K562 (cell line): ENCODE measurements around the gene SLC34A3. TPM values are rescaled to one million over a fixed set of nuclear protein-coding genes. Genes with fewer than 3 reads are reported as not detected.
A peak's percentile ranks its signal among the peaks of the same experiment; 100 is the strongest.

Experiments
- BRD4 ChIP-seq: fragments of 200-600 bp; sonication (generic); IDR thresholded peaks from 2 replicates; pipeline ENCODE4 v1.6.1; 2017; ENCODE audit warnings: inconsistent platforms
- ERF ChIP-seq: fragments of 450-650 bp; formaldehyde crosslinking; IDR thresholded peaks from 2 replicates; pipeline ENCODE4 v1.4.0; 2020; ENCODE audit warnings: mild to moderate bottlenecking, mixed read lengths
- FOXA3 ChIP-seq, 2 experiments: fragments of 450-650 bp in 1 of 2; sonication (generic) in 1 of 2; formaldehyde crosslinking; IDR thresholded peaks in 1 of 2; conservative IDR thresholded peaks in 1 of 2; 2 replicates each; pipeline versions ENCODE4 v1.4.0 to v1.8.0; 2020 to 2022; ENCODE audit warnings: mild to moderate bottlenecking in 2 of 2, missing genetic modification reagents in 1 of 2
- KDM5B ChIP-seq: fragments of 200-600 bp; sonication (generic); IDR thresholded peaks from 2 replicates; pipeline ENCODE4 v1.6.1; 2012; ENCODE audit warnings: low read depth, mild to moderate bottlenecking, moderate library complexity, low read length, control low read depth, inconsistent platforms; ENCODE audit not compliant: insufficient replicate concordance
- LCOR ChIP-seq: sonication (generic); formaldehyde crosslinking; IDR thresholded peaks from 2 replicates; pipeline ENCODE4 v1.8.0; 2022; ENCODE audit warnings: mild to moderate bottlenecking, missing genetic modification reagents
- MYNN ChIP-seq, 2 experiments: sonication (generic); formaldehyde crosslinking in 1 of 2; IDR thresholded peaks; 2 replicates each; pipeline versions ENCODE4 v1.5.0 to v1.6.1; 2016 to 2020; ENCODE audit warnings: antibody characterized with exemption in 1 of 2, missing genetic modification reagents in 1 of 2
- RB1 ChIP-seq: fragments of 450-650 bp; IDR thresholded peaks from 2 replicates; pipeline ENCODE4 v1.6.1; 2017; ENCODE audit warnings: low read depth, mild to moderate bottlenecking
- SIRT6 ChIP-seq: IDR thresholded peaks from one replicate; pipeline ENCODE4 v1.6.1; 2012; ENCODE audit warnings: low read depth, mild to moderate bottlenecking, control low read depth, inconsistent platforms, low read length, moderate library complexity
- TCFL5 ChIP-seq: fragments of 250-450 bp; sonication (Bioruptor Pico); conservative IDR thresholded peaks from 2 replicates; pipeline ENCODE4 v1.6.1; 2021; ENCODE audit warnings: mild to moderate bottlenecking, moderate library complexity, matching md5 sums
- TEAD1 ChIP-seq, 2 experiments: fragments of 450-650 bp in 1 of 2; sonication (generic) in 1 of 2; formaldehyde crosslinking; IDR thresholded peaks; 2 replicates each; pipeline versions ENCODE4 v1.4.0 to v1.8.0; 2020 to 2022; ENCODE audit warnings: mild to moderate bottlenecking in 2 of 2, missing genetic modification reagents in 1 of 2
- ZBTB17 ChIP-seq: fragments of 450-650 bp; formaldehyde crosslinking; IDR thresholded peaks from 2 replicates; pipeline ENCODE4 v1.4.0; 2020; ENCODE audit warnings: mild to moderate bottlenecking
- ZFP1 ChIP-seq: fragments of 450-650 bp; formaldehyde crosslinking; IDR thresholded peaks from 2 replicates; pipeline ENCODE4 v1.4.0; 2020; ENCODE audit warnings: mild to moderate bottlenecking, mixed read lengths
- ZKSCAN1 ChIP-seq: fragments of 150-350 bp; IDR thresholded peaks from 2 replicates; pipeline ENCODE4 v1.6.1; 2016; ENCODE audit warnings: low read depth, low read length
- ZNF224 ChIP-seq: sonication (generic); formaldehyde crosslinking; IDR thresholded peaks from 2 replicates; pipeline ENCODE4 v1.8.0; 2022; ENCODE audit warnings: mild to moderate bottlenecking, missing genetic modification reagents
- ZNF274 ChIP-seq: IDR thresholded peaks from 2 replicates; pipeline ENCODE4 v1.6.1; 2011; ENCODE audit warnings: low read depth, mild to moderate bottlenecking, low read length, moderate library complexity, borderline replicate concordance
- ZNF445 ChIP-seq: fragments of 250-450 bp; sonication (Bioruptor Pico); IDR thresholded peaks from 2 replicates; pipeline ENCODE4 v1.4.0; 2020; ENCODE audit warnings: low read depth, mild to moderate bottlenecking, moderate library complexity
- ZNF561 ChIP-seq: fragments of 450-650 bp; formaldehyde crosslinking; conservative IDR thresholded peaks from 2 replicates; pipeline ENCODE4 v1.4.0; 2020; ENCODE audit warnings: mild to moderate bottlenecking, moderate library complexity
- polyA plus RNA-seq, 8 experiments: library from polyadenylated mRNA; depleted of rRNA in 4 of 8; stranded (reverse) in 5 of 8; unstranded in 3 of 8; fragments of >200 nt; fragmentation: Nextera tagmentation in 2 of 8; fragmentation: Illumina TruSeq in 1 of 8; extraction: Ambion mirVana in 2 of 8; extraction: Trizol in 1 of 8; gene quantifications; 2 replicates each; pipeline versions ENCODE4 v1.2.1 to v1.2.3, GENCODE V29; 2011 to 2014; ENCODE audit warnings: inconsistent platforms in 1 of 8, missing spikeins in 1 of 8
- total RNA-seq, 7 experiments: library from RNA; depleted of rRNA in 6 of 7; stranded (reverse); fragments of >200 nt in 6 of 7; fragmentation: Illumina TruSeq in 2 of 7; extraction: Trizol in 2 of 7; gene quantifications; 2 replicates each; pipeline versions ENCODE4 v1.2.1 to v1.2.3, GENCODE V29; 2011 to 2021; ENCODE audit warnings: low replicate concordance in 1 of 7
- TF ChIP-seq, protein P1 (sequence below), 2 experiments: fragments of 450-650 bp in 1 of 2; IDR thresholded peaks; 2 replicates each; pipeline ENCODE4 v1.6.1; 2011 to 2017; ENCODE audit warnings: low read depth in 2 of 2, antibody characterized with exemption in 1 of 2, borderline replicate concordance in 1 of 2, low read length in 1 of 2, mild to moderate bottlenecking in 1 of 2, mixed read lengths in 1 of 2; ENCODE audit not compliant: control insufficient read depth in 1 of 2
- TF ChIP-seq, protein P2 (sequence below): fragments of 450-650 bp; formaldehyde crosslinking; IDR thresholded peaks from 2 replicates; pipeline ENCODE4 v1.4.0; 2020; ENCODE audit warnings: mild to moderate bottlenecking, moderate library complexity
- TF ChIP-seq, protein P3 (sequence below): sonication (generic); formaldehyde crosslinking; IDR thresholded peaks from 2 replicates; pipeline ENCODE4 v1.8.0; 2022; ENCODE audit warnings: missing genetic modification reagents, mild to moderate bottlenecking, moderate library complexity, borderline replicate concordance

SLC34A3 gene
- total and polyA plus RNA-seq, 9 of the 15 experiments (the other 6 are each of a cell fraction or from before 2014, with no cell fraction given): not detected

DNA sequence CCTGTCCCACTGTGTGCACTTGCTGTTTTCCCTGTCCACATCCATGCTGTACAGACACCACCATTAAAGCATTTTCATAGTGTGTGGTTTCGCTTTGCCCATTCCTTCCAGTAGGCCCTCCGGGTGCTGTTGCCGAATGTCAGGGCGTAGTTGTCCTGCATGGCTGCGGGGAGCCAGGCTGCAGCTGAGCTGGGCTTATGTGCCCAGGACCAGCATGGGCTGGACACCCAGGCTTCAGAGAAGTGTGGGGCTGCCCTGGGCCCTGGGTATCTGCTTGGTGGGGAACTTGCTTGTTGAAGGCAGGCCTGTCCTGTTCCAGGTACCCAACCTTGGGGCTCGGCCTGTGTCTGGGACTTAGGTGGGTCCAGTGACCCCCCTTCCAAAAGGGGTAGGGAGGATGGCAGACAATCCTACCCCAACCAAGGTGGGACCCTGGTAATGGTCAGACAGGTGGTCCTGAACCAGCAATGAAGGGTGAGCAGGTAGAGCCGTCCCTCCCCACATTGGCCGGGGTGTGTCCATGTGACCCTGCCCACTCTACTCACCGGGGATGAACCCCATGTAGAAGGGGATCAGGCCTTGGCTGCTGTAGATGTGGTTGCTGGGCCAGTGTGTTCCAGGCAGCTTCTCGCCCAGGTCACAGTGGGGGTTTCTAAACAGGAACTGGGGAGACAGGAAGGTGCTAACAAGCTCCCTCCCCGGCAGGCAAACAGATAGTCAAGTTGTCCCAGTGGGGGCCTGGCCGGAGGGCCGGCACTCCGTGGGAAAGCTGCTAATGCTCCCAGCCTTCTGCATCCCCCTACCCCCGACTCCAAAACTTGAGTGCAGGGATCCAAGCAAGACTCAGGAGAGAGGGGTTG lies 13.2 kb downstream of the SLC34A3 start (continued):
- TF ChIP-seq, protein P1, sequence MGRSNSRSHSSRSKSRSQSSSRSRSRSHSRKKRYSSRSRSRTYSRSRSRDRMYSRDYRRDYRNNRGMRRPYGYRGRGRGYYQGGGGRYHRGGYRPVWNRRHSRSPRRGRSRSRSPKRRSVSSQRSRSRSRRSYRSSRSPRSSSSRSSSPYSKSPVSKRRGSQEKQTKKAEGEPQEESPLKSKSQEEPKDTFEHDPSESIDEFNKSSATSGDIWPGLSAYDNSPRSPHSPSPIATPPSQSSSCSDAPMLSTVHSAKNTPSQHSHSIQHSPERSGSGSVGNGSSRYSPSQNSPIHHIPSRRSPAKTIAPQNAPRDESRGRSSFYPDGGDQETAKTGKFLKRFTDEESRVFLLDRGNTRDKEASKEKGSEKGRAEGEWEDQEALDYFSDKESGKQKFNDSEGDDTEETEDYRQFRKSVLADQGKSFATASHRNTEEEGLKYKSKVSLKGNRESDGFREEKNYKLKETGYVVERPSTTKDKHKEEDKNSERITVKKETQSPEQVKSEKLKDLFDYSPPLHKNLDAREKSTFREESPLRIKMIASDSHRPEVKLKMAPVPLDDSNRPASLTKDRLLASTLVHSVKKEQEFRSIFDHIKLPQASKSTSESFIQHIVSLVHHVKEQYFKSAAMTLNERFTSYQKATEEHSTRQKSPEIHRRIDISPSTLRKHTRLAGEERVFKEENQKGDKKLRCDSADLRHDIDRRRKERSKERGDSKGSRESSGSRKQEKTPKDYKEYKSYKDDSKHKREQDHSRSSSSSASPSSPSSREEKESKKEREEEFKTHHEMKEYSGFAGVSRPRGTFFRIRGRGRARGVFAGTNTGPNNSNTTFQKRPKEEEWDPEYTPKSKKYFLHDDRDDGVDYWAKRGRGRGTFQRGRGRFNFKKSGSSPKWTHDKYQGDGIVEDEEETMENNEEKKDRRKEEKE (IDR thresholded peaks at IDR 0.05; ENCODE audit: borderline replicate concordance in 1 of 2, control insufficient read depth in 1 of 2, low read depth in 2 of 2, low read length in 1 of 2): 0 out of 4 replicates have a peak, but pooled peaks of 1 of the 2 experiments have one; percentile 13
- peak; percentile 56; the same call in 1 of the 2 replicates for TF ChIP-seq ZBTB17
- TF ChIP-seq ZNF561 (CRISPR knock-in tag): 0 out of 2 replicates have a peak, but pooled peaks have one; percentile 10
- TF ChIP-seq TEAD1 (CRISPR knock-in tag; IDR thresholded peaks at IDR 0.05): peak; percentile 66 to 80; a peak in 2 of 4 replicates
- TF ChIP-seq LCOR: peak; percentile 52; the same call in 1 of the 2 replicates
- TF ChIP-seq ZFP1 (CRISPR knock-in tag): 0 out of 2 replicates have a peak, but pooled peaks have one; percentile 14
- 0 out of 2 replicates have a peak, but pooled peaks have one; percentile 68 for TF ChIP-seq ZNF445 (CRISPR knock-in tag)
- TF ChIP-seq BRD4: no peak
- 0 out of 2 replicates have a peak, but pooled peaks have one; percentile 17 for TF ChIP-seq ZNF224 (CRISPR knock-in tag)
- TF ChIP-seq ZNF274: no peak
- TF ChIP-seq, protein P2, sequence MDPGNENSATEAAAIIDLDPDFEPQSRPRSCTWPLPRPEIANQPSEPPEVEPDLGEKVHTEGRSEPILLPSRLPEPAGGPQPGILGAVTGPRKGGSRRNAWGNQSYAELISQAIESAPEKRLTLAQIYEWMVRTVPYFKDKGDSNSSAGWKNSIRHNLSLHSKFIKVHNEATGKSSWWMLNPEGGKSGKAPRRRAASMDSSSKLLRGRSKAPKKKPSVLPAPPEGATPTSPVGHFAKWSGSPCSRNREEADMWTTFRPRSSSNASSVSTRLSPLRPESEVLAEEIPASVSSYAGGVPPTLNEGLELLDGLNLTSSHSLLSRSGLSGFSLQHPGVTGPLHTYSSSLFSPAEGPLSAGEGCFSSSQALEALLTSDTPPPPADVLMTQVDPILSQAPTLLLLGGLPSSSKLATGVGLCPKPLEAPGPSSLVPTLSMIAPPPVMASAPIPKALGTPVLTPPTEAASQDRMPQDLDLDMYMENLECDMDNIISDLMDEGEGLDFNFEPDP (CRISPR knock-in tag): 0 out of 2 replicates have a peak, but pooled peaks have one; percentile 61
- TF ChIP-seq RB1: no peak
- peak in 1 of 2 experiments; percentile 55; a peak in 1 of 4 replicates for TF ChIP-seq FOXA3 (CRISPR knock-in tag; conservative IDR thresholded peaks at IDR 0.05 in 1 of 2, IDR thresholded peaks at IDR 0.05 in 1 of 2)
- TF ChIP-seq SIRT6: peak; percentile 95
- TF ChIP-seq KDM5B: peak; percentile 75
- no peak for TF ChIP-seq TCFL5 (CRISPR knock-in tag)
- TF ChIP-seq ZKSCAN1: peak; percentile 37; the same call in 1 of the 2 replicates
- TF ChIP-seq, protein P3, sequence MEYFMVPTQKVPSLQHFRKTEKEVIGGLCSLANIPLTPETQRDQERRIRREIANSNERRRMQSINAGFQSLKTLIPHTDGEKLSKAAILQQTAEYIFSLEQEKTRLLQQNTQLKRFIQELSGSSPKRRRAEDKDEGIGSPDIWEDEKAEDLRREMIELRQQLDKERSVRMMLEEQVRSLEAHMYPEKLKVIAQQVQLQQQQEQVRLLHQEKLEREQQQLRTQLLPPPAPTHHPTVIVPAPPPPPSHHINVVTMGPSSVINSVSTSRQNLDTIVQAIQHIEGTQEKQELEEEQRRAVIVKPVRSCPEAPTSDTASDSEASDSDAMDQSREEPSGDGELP: peak; percentile 35; the same call in 1 of the 2 replicates
- TF ChIP-seq MYNN (IDR thresholded peaks at IDR 0.05): peak; percentile 39; the same call in 1 of the 2 replicates
- no peak for TF ChIP-seq MYNN (CRISPR knock-in tag; IDR thresholded peaks at IDR 0.05)
- peak; percentile 85 for TF ChIP-seq ERF (CRISPR knock-in tag)
